Measurements from ENCODE around the gene BDKRB1. TPM values are rescaled to one million over a fixed set of nuclear protein-coding genes. Genes with fewer than 3 reads are reported as not detected.

BDKRB1 gene
- polyA plus RNA-seq, 2 of the 4 experiments (the other 2 are of a cell fraction), result 2.8 to 3.5 TPM

DNA sequence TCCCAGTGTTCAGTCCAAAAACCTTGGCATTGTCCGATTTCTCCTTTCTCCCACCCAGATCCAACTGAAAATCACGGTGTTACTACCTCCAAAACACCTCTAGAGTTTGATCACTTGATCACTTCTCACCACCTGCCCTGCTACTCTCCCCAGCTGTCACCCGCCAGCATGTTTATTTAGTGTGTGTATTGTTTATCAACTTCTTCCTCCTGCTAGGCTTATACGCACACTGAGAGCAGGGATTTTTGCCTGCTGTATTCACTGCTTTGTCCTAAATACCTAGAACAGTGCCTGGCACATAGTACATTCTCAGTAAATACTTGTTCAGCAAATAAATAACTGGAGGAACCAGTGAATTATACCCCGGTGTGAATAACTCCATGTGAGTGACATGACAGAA, 5.0 kb downstream of the BDKRB1 start:
- WGBS (ENCODE audit: missing lambda C conversion rate), result 42% methylated on average over 5 of the region's 5 CpGs
- FAIRE-seq, result no peak
- POLR2A ChIA-PET, result interaction anchor here (1.1 kb wide), 1 partner anchor 14 kb away, joined by 4 read pairs; no protein-coding TSS in a partner anchor
- peak in 1 of 2 experiments; percentile 10; a peak in 2 of 6 replicates for ATAC-seq
- peaks cover 23% of the 10 kb centered on the region for H3K4me1 ChIP-seq
- peaks cover 8% of the 10 kb centered on the region for H3K9me3 ChIP-seq
- CTCF ChIA-PET, result interaction anchor here (0.7 to 7.0 kb wide), 7 partner anchors 9 to 166 kb away, joined by 3 to 65 read pairs (median 5); no protein-coding TSS in a partner anchor
- DNase-seq (ENCODE audit: low read depth in 1 of 2, low spot score in 1 of 2), result no peak
- H3K4me3 ChIP-seq, result no peak overlapping the region
- peak overlapping the region; percentile 57 for H3K4me2 ChIP-seq
- TF ChIP-seq, protein P1, sequence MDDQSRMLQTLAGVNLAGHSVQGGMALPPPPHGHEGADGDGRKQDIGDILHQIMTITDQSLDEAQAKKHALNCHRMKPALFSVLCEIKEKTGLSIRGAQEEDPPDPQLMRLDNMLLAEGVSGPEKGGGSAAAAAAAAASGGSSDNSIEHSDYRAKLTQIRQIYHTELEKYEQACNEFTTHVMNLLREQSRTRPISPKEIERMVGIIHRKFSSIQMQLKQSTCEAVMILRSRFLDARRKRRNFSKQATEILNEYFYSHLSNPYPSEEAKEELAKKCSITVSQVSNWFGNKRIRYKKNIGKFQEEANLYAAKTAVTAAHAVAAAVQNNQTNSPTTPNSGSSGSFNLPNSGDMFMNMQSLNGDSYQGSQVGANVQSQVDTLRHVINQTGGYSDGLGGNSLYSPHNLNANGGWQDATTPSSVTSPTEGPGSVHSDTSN (IDR thresholded peaks at IDR 0.05), result no peak
- no peak for TF ChIP-seq ZSCAN20 (CRISPR knock-in tag; IDR thresholded peaks at IDR 0.05)
- no peak for TF ChIP-seq HDAC2 (IDR thresholded peaks at IDR 0.05)
- TF ChIP-seq, protein P2, sequence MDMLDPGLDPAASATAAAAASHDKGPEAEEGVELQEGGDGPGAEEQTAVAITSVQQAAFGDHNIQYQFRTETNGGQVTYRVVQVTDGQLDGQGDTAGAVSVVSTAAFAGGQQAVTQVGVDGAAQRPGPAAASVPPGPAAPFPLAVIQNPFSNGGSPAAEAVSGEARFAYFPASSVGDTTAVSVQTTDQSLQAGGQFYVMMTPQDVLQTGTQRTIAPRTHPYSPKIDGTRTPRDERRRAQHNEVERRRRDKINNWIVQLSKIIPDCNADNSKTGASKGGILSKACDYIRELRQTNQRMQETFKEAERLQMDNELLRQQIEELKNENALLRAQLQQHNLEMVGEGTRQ (IDR thresholded peaks at IDR 0.05), result no peak
- TF ChIP-seq EP300 (IDR thresholded peaks at IDR 0.05), result no peak
- TF ChIP-seq RAD21 (conservative IDR thresholded peaks at IDR 0.05 in 1 of 2, IDR thresholded peaks at IDR 0.05 in 1 of 2), result no peak
- no peak for TF ChIP-seq RFX5 (IDR thresholded peaks at IDR 0.05)
- TF ChIP-seq, protein P3, sequence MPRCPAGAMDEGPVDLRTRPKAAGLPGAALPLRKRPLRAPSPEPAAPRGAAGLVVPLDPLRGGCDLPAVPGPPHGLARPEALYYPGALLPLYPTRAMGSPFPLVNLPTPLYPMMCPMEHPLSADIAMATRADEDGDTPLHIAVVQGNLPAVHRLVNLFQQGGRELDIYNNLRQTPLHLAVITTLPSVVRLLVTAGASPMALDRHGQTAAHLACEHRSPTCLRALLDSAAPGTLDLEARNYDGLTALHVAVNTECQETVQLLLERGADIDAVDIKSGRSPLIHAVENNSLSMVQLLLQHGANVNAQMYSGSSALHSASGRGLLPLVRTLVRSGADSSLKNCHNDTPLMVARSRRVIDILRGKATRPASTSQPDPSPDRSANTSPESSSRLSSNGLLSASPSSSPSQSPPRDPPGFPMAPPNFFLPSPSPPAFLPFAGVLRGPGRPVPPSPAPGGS (IDR thresholded peaks at IDR 0.05), result no peak
- TF ChIP-seq, protein P4, sequence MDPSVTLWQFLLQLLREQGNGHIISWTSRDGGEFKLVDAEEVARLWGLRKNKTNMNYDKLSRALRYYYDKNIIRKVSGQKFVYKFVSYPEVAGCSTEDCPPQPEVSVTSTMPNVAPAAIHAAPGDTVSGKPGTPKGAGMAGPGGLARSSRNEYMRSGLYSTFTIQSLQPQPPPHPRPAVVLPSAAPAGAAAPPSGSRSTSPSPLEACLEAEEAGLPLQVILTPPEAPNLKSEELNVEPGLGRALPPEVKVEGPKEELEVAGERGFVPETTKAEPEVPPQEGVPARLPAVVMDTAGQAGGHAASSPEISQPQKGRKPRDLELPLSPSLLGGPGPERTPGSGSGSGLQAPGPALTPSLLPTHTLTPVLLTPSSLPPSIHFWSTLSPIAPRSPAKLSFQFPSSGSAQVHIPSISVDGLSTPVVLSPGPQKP (IDR thresholded peaks at IDR 0.05; ENCODE audit: low read depth, low read length), result no peak
- TF ChIP-seq KDM5A (IDR thresholded peaks at IDR 0.05), result no peak
- TF ChIP-seq FOSL2 (IDR thresholded peaks at IDR 0.05), result no peak
- no peak for TF ChIP-seq FOSL2 (CRISPR knock-in tag; IDR thresholded peaks at IDR 0.05)
- no peak for TF ChIP-seq EHF (CRISPR knock-in tag; IDR thresholded peaks at IDR 0.05)
- no peak for TF ChIP-seq ZC3H11A (IDR thresholded peaks at IDR 0.05)
- TF ChIP-seq JUNB (IDR thresholded peaks at IDR 0.05), result no peak
- TF ChIP-seq PHF8 (IDR thresholded peaks at IDR 0.05; ENCODE audit: borderline replicate concordance, low read depth), result no peak
- TF ChIP-seq NPAS2 (CRISPR knock-in tag; IDR thresholded peaks at IDR 0.05; ENCODE audit: borderline replicate concordance), result no peak
- H3K27ac ChIP-seq, result peak overlapping the region; percentile 62 to 64

DNA sequence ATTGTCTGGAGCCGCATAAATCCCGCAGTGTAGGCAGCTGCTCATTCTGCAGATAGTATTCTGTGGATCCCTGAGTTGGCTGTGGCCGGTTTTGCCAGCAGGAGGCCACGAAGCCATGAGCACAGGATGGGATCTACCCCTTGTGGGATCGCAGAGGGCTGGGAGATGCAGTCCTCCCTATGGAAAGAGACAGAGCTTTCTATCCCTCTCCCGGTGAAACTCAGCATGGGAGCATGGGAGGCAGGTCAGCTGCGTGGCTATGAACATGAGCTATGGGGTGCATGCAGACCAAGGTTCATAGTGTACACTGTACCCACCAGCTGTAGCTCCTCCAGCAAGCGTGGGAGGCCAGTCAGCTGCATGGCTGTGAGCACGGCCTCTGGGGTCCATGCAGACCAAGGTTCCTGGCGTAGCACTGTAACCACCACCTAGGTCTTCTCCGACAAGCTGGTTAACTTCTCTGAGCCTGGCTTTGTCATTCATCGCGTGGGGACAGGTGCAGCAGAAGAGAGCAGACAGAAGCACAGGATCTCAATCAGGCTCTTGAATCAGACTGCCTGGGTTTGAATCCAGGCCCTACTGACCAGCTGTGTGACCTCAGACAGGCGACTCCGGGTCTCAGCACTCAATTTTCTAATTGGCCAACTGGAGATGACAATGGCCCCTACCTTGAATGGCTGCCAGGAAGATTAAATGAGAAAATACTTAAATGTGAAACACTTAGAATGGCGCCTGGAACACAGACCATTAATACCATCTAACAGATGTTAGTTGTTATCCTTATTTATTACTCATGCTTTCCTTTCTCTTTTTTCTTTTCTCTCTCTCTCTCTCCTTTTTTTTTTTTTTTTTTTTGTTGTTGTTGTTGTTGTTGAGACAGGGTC, 6.0 kb downstream of the BDKRB1 start:
- 74% methylated on average over 16 of the region's 16 CpGs for whole genome bisulfite sequencing (ENCODE audit: missing lambda C conversion rate)
- Histone ChIP-seq H3K4me2 (peak overlapping the region; percentile 57; the same call in 1 of the 3 replicates), H3K27ac (peak overlapping the region; percentile 62 to 64; a peak in 5 of 6 replicates), H3K4me3 (no peak overlapping the region), H3K4me1 (peaks cover 21% of the 10 kb centered on the region), H3K9me3 (peaks cover 8% of the 10 kb centered on the region)
- POLR2A ChIA-PET, result no interaction called here
- DNase-seq (ENCODE audit: low read depth in 1 of 2, low spot score in 1 of 2), result no peak
- TF ChIP-seq ESRRA (IDR thresholded peaks at IDR 0.05; ENCODE audit: borderline replicate concordance, low read length), result no peak
- TF ChIP-seq PHF8 (IDR thresholded peaks at IDR 0.05; ENCODE audit: borderline replicate concordance, low read depth), result no peak
- no peak for TF ChIP-seq KDM1A (IDR thresholded peaks at IDR 0.05; ENCODE audit: low read depth)
- CTCF ChIA-PET, result interaction anchor here (0.7 to 7.0 kb wide), 8 partner anchors 10 to 699 kb away, joined by 3 to 65 read pairs (median 4); no protein-coding TSS in a partner anchor
- no peak for FAIRE-seq
- ATAC-seq, result peak in 1 of 2 experiments; percentile 71; a peak in 3 of 6 replicates
